Measurements from ENCODE around the gene MAP6D1. TPM values are rescaled to one million over a fixed set of nuclear protein-coding genes. Genes with fewer than 3 reads are reported as not detected.

The MAP6D1 gene
- total RNA-seq (2014; rRNA removed; shearing (Covaris generic)), result 1.0 TPM in 1 of 2 replicates, not detected in the other

- no peak for DNase-seq (ENCODE audit: low spot score)
Measured at GRCh38 chr3:183825456-183826161, at the start of gene MAP6D1. TSS of gene MAP6D1 (minus strand) at chr3:183825577. CDS start at chr3:183825547, 30 bp downstream.

- DNase-seq (ENCODE audit: low spot score), result no peak
Measured at GRCh38 chr3:183873914-183874313, 48.5 kb upstream of the MAP6D1 start.

GRCh38 chr3:183871541-183871940 lies 46.2 kb upstream of the MAP6D1 start:
- no peak for DNase-seq (ENCODE audit: low spot score)

- DNase-seq (ENCODE audit: low spot score), result no peak
Measured at GRCh38 chr3:183870563-183870962, 45.2 kb upstream of the MAP6D1 start.

- DNase-seq (ENCODE audit: low spot score), result no peak
Measured at GRCh38 chr3:183868796-183869195, 43.4 kb upstream of the MAP6D1 start.

- DNase-seq (ENCODE audit: low spot score), result no peak
Measured at GRCh38 chr3:183862610-183863009, 37.2 kb upstream of the MAP6D1 start.

GRCh38 chr3:183857863-183858262 lies 32.5 kb upstream of the MAP6D1 start:
- no peak for DNase-seq (ENCODE audit: low spot score)

- DNase-seq (ENCODE audit: low spot score), result no peak
Measured at GRCh38 chr3:183854318-183855035, 29.1 kb upstream of the MAP6D1 start.

- no peak for DNase-seq (ENCODE audit: low spot score)
Measured at GRCh38 chr3:183845608-183846288, 20.4 kb upstream of the MAP6D1 start.

GRCh38 chr3:183845090-183845489 lies 19.7 kb upstream of the MAP6D1 start:
- DNase-seq (ENCODE audit: low spot score), result no peak

- DNase-seq (ENCODE audit: low spot score), result peak; percentile 76
Measured at GRCh38 chr3:183844606-183845005, 19.2 kb upstream of the MAP6D1 start.

- no peak for DNase-seq (ENCODE audit: low spot score)
Measured at GRCh38 chr3:183839751-183840150, 14.4 kb upstream of the MAP6D1 start.

GRCh38 chr3:183837894-183838293 lies 12.5 kb upstream of the MAP6D1 start:
- DNase-seq (ENCODE audit: low spot score), result no peak

GRCh38 chr3:183837390-183837789 lies 12.0 kb upstream of the MAP6D1 start:
- no peak for DNase-seq (ENCODE audit: low spot score)

- DNase-seq (ENCODE audit: low spot score), result no peak
Measured at GRCh38 chr3:183833516-183833915, 8.1 kb upstream of the MAP6D1 start.

GRCh38 chr3:183830187-183830586 lies 4.8 kb upstream of the MAP6D1 start:
- no peak for DNase-seq (ENCODE audit: low spot score)

- DNase-seq (ENCODE audit: low spot score), result no peak
Measured at GRCh38 chr3:183829466-183829865, 4.1 kb upstream of the MAP6D1 start.

GRCh38 chr3:183828538-183828870 lies 3.1 kb upstream of the MAP6D1 start:
- DNase-seq (ENCODE audit: low spot score), result no peak

GRCh38 chr3:183827809-183828537 lies 2.6 kb upstream of the MAP6D1 start:
- no peak for DNase-seq (ENCODE audit: low spot score)

GRCh38 chr3:183826448-183827250 lies 1.3 kb upstream of the MAP6D1 start:
- DNase-seq (ENCODE audit: low spot score), result no peak

- DNase-seq (ENCODE audit: low spot score), result no peak
Measured at GRCh38 chr3:183824761-183825455, 469 bp downstream of the MAP6D1 start.
